K562 (cell line): ENCODE results near the gene PTPRR.

Experiments
- CREM ChIP-seq: IDR thresholded peaks from 2 replicates; pipeline ENCODE4 v1.6.1; 2014; ENCODE audit warnings: antibody characterized with exemption, low read depth
- ETV1 ChIP-seq: fragments of 450-650 bp; conservative IDR thresholded peaks from 2 replicates; pipeline ENCODE4 v1.6.1; 2016; ENCODE audit warnings: missing genetic modification characterization, control low read depth, low read depth, missing compliant biosample characterization
- POLR2A ChIP-seq: fragments of 450-650 bp; conservative IDR thresholded peaks from 2 replicates; pipeline ENCODE4 v1.6.1; 2016
- RBM25 ChIP-seq: fragments of 200-400 bp; formaldehyde crosslinking; IDR thresholded peaks from 2 replicates; pipeline ENCODE4 v1.6.1; 2018; ENCODE audit warnings: low read length, low read depth, moderate library complexity; ENCODE audit not compliant: severe bottlenecking
- YY1 ChIP-seq, 3 experiments: IDR thresholded peaks; 2 replicates each; pipeline ENCODE4 v1.6.1; 2011; ENCODE audit warnings: low read length in 2 of 3, mild to moderate bottlenecking in 2 of 3, moderate library complexity in 2 of 3, borderline replicate concordance in 1 of 3, control low read depth in 1 of 3, low read depth in 1 of 3; ENCODE audit not compliant: insufficient read depth in 3 of 3, insufficient replicate concordance in 2 of 3, control insufficient read depth in 1 of 3, insufficient read length in 1 of 3; ENCODE audit errors: extremely low read depth in 1 of 3

- TF ChIP-seq CREM (no peak), POLR2A (no peak), YY1 (IDR thresholded peaks at IDR 0.05; ENCODE audit: borderline replicate concordance in 1 of 3, control insufficient read depth in 1 of 3, extremely low read depth in 1 of 3, insufficient read depth in 3 of 3, insufficient read length in 1 of 3, insufficient replicate concordance in 2 of 3, low read depth in 1 of 3, low read length in 2 of 3) (no peak), ETV1 (tag) (no peak), RBM25 (no peak)
Measured at GRCh38 chr12:70627677-70628076, 292.9 kb downstream of the PTPRR start.
